AG08395 (cell line): ENCODE data around the gene HBZ.
A peak's percentile ranks its signal among the peaks of the same experiment; 100 is the strongest.
"Not testable (repeated sequence)": the region's sequence is repeated elsewhere in the genome, so short reads cannot be mapped to it uniquely, and the experiment has no call there.

Experiments used
- DNase-seq: peaks from one replicate; pipeline ENCODE4 v3.0.0; 2012; ENCODE audit warnings: mixed read lengths, low spot score

HBZ gene

DNA sequence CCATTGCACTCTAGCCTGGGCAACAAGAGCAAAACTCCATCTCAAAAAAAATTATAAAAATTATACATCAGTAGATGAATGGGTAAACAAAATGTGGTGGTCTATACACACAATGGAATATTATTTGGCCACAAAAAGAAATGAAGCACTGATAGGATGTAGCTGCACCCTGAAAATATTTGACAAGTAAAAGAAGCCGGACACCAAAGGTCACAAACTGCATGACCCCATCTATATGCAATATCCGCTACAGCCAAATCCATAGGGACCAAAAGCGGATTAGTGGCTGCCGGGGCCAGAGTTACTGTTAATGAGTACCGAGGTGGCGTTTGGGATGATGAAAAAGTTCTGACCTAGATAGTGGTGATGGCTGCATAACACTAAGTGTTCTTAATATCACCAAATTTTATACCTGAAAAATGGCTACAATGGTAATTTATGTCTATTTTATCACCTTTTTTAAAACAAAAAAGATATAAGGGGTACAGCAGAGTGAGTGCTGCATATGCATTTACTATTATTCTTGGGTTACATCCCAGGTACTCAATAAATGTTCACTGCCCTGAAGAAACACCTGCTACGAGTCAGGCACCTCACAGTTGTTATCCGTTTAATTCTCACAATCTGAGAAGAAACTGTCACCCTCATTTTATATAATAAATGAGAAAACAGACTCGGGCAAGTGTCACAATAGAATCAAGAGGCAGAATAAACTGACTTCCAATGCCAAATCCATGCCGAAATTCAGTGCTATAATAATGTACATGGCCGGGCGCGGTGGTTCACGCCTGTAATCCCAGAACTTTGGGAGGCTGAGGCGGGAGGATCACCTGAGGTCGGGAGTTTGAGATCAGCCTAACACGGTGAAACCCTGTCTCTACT lies 27.0 kb downstream of the HBZ start:
- no peak for DNase-seq

DNA sequence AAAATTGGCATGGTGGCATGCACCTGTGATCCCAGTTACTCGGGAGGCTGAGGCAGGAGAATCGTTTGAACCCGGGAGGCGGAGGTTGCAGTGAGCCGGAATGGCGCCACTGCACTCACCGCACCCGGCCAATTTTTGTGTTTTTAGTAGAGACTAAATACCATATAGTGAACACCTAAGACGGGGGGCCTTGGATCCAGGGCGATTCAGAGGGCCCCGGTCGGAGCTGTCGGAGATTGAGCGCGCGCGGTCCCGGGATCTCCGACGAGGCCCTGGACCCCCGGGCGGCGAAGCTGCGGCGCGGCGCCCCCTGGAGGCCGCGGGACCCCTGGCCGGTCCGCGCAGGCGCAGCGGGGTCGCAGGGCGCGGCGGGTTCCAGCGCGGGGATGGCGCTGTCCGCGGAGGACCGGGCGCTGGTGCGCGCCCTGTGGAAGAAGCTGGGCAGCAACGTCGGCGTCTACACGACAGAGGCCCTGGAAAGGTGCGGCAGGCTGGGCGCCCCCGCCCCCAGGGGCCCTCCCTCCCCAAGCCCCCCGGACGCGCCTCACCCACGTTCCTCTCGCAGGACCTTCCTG lies 27.7 kb downstream of the HBZ start, which contains the start of gene HBQ1:
Gene HBQ1, plus strand, starts transcription at position 359 of the 575 bp plus-strand sequence. Its CDS starts 28 bp downstream, at position 387.
- peak; percentile 53 for DNase-seq

DNA sequence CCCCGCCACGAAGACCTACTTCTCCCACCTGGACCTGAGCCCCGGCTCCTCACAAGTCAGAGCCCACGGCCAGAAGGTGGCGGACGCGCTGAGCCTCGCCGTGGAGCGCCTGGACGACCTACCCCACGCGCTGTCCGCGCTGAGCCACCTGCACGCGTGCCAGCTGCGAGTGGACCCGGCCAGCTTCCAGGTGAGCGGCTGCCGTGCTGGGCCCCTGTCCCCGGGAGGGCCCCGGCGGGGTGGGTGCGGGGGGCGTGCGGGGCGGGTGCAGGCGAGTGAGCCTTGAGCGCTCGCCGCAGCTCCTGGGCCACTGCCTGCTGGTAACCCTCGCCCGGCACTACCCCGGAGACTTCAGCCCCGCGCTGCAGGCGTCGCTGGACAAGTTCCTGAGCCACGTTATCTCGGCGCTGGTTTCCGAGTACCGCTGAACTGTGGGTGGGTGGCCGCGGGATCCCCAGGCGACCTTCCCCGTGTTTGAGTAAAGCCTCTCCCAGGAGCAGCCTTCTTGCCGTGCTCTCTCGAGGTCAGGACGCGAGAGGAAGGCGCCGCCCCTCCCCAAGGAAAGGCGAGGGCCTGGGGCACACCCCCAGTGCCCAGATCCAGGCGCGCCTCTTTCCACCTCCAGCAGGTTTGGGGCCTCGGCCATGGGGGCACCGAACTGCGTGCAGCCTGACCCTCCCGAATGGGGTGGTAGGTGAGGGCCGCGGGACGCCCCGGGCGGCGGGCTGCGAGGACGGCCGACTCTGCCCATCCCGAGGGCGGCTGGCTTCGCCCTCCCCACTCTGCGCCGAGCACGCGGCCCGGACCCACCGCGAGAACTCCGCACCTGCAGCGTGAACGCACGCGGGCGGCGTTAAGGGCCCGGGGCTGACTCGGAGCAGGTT lies 28.5 kb downstream of the HBZ start:
- DNase-seq = peak; percentile 85

DNA sequence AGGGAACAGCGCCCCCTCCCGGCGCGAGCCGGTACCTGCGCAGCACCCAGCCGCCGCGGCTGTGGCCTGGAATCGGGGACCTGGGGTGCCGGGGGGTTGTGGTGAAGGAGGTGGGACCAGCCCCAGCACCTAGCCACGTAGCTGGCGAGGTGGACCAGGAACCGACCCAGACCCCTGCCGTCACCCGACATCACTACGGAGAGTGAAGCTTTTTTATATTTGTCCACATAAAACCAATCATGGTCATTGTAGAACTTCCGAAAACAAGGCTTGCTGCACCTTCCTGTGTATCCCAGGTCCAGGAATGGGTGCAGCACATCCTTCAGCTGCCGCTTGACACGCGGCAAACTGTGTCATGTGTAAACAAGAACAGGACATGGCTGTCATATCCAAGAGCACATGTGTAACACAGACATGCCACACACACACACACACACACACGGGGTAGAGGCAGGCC lies 29.1 kb downstream of the HBZ start:
- no peak for DNase-seq

DNA sequence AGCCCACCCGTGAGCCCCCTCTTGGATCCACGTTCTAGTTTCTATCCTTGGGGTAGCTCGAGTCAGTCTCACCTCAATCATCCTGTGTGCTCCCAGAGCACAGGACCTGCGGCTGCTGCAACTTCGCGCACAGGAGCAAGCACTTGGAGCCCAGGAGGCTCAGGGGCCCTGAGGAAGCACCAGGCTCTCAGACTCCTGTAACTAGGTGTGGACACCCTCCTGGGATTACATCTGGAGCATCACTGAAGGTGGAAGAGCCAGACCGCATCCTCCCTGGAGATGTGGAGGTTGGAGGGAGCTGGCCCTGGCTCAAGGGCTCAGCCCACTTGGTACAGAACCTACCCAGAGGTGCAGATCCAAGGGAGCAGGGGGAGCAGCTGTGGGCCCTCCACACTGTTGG lies 30.6 kb downstream of the HBZ start:
- DNase-seq = no peak

DNA sequence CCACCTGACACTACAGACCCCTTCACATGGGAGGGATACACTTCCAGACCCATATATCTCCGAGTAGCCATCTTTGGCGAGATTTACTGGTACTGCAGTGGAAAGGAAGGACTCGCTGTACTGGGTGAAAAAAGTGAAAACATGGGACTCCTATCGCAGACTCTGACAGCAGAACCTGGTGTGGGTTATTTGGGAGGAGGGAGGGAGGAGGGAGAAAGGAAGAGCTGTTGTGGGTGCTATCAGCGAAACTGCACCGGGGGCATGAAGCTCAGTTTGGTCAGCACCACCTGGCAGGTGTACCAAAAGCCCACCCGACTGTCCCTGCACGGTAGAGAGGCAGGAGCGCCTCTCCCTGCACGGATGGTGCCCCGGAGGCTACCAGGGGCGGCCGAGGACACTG lies 32.8 kb downstream of the HBZ start:
- no peak for DNase-seq

DNA sequence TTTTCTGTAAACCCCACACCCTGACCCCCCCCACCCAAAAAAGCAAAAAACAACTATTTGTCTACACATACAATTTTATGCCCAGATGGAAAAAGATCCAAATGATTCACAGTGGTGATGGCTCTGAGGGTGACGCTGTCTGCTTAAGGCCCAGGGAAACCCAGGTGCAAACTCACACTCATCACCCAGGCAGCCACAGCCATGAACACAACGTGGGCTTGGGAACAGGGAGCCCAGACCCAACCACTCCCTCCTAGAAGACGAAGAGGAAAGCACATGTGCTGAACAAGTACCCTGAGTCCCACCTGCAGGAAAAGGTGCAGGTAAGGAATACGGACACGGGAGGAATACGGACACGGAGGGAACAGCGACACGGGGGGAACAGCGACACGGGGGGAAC lies 33.2 kb downstream of the HBZ start:
- no peak for DNase-seq

DNA sequence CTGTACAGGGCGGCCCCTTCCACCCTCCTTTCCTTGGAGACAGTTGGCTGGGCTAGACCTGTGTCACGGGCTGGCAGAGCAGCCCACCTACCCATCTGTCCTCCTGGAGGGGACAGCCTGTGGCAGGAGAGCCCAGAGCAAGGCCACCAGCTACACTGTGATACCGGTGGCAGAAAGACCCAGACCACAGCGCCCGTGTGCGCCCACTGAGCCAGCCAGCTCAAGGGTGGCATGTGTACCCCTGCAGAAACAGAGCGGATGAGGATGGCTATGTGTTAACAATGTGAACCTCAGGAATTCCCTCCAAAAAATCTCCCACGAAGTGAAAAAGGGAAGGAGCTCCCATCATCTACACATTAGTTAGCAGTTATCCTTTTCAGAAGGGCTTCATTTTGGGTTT lies 34.9 kb downstream of the HBZ start:
- no peak for DNase-seq

DNA sequence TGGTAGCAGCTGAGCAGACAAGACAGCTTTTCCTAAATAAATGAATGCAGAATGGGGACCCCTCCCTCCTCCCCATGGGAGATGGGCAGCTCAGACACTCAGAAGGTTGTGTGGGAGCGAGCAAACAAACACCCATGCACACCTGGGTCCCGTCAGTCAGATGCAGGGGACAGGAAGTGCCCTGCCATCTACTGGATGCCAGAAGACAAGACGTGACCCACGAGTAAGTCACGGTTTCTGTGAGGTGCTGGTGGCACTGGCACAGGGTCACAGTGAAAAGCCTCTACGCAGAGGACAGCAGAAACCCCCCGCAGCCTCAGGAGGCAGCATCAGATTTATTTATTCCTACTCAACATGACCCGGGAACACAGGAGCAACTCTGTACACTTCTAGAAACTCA lies 36.2 kb downstream of the HBZ start:
- DNase-seq = no peak

DNA sequence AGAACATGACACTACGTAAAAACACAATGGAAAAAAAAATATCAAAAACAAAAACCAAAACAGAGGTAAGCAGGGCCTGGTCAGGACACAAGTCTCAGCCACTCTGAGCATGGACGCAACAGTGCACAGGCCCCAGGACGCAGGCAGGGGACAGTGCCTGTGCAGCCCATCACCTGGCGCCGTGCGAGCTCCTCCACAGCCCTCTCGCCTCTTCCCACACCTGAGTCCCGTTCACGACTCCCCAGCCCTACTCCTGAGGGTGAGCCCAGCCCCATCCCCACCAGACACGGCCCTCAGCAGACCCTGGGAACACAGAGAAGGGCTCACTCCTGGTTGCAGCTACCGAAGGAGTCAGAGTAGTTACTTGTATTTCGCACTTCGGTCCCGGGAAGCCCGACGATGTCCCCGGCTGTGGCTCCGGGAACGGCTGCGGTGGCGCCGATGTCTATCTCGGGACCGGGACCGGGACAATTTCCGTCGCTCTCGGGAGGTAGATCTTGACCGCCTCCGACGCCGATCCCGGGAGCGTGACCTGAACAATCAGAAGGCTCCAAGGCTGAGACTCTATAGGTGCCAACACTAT lies 37.3 kb downstream of the HBZ start:
- no peak for DNase-seq

DNA sequence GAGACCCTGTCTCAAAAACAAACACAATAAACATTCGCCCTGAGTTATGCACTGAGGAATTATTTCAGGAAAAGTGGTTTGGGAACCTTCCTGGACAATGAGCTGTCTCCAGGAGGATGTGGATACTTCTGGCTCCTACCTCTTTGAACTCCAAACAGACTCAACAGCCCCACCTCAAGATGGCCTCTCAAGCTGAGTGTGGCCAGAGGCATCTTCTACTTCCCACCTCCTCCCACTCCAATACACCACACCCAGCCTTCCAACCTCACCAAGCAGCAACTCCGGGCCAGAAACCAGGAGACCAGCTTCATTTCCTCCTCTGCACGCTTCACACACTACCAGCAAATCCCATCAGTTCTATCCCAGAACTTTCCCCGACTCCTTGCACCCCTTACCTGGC lies 39.4 kb downstream of the HBZ start:
- no peak for DNase-seq

DNA sequence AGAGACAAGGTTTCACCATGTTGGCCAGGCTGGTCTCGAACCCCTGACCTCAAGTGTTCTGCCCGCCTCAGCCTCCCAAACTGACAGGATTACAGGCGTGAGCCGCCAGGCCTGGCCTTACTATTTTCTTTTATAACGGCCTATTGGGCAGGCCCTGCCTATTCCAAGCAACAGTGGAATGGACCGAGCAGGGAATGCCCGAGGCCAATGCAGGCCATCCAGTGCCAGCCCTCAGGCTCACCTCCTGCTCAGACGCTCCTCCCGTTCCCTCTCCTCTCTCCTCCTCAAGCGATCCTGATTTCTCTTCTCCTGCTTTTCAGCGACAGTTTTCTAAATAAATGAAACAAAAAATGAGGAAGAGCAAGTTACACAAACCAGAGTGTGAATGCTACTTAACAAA lies 40.2 kb downstream of the HBZ start:
- no peak for DNase-seq

DNA sequence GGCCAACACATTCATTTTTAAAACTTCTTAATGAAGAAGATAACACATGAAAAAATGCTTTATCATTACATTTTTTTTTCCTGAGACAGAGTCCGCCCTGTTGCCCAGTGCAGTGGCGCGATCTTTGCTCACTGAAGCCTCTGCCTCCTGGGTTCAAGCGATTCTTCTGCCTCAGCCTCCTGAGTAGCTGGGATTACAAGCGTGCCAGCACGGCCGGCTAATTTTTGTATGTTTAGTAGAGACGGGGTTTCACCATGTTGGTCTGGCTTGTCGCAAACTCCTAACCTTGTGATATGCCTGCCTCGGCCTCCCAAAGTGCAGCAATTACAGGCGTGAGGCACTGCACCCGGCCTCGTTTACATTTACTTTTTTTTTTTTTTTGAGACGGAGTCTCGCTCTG lies 41.0 kb downstream of the HBZ start:
- no peak for DNase-seq

DNA sequence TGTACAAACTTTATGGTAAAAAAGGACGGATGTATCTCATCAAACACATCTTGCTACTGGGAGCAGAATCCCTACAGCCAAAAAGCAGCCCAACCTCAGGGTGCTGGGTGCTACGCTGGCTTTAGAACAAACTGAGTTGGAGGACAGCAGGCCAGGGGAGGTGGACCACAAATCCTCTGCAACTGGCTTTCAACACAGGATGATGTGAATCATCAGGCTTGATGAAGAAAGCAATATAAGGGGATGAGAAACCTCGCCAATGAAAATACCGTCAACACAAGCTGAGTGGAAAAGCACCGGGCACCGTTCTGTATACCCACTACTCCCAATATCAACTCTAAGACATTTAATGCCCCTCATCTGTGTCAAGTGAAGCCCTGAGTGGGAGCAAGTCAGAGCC lies 42.1 kb downstream of the HBZ start:
- no peak for DNase-seq

DNA sequence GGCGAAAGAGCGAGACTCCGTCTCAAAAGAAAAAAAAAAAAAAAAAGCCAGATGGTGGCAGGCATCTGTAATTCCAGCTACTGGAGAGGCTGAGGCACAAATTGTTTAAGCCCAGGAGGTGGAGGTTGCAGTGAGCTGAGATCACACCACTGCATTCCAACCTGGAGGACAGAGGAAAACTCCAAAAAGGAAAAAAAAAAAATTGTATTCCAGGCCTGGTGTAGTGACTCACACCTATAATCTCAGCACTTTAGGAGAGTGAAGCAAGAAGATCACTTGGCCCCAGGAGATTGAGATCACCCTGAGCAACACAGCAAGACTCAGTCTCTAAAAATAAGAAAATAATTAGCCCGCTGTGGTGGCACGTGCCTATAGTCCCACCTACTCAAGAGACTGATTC lies 47.9 kb downstream of the HBZ start:
- DNase-seq = peak; percentile 38

DNA sequence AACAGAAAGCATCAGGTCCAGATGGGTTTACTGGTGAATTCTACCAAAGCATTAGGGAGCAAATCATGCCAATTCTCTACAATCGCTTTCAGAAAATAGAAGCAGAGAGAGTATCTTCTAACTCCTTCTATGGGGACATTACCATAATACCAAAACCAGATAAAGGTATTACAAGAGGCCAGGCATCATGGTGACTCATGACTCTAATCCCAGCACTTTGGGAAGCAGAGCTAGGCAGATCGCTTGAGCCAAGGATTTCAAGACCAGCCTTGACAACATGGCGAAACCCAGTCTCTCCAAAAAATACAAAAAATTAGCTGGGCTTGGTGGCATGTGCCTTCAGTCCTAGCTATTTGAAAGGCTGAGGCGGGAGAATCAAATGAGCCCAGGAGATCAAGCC lies 50.8 kb downstream of the HBZ start:
- DNase-seq = no peak

DNA sequence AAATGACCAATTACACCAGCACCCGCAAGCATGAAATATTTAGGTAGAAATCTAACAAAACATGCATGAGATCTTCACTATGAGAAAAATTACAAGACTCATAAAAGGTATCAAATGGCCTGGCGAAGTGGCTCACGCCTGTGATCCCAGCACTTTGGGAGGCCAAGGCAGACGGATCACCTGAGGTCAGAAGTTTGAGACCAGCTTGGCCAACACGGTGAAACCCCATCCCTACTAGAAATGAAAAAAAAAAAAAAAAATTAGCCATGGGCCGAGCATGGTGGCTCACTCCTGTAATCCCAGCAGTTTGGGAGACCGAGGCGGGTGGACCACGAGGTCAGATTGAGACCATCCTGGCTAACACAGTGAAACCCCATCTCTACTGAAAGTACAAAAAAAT lies 51.6 kb downstream of the HBZ start:
- DNase-seq = not testable (repeated sequence)
